H1 (cell line): ENCODE measurements around the gene PPP2R2C. TPM values are rescaled to one million over a fixed set of nuclear protein-coding genes. Genes with fewer than 3 reads are reported as not detected.

Source experiments
- CREB1 ChIP-seq: IDR thresholded peaks from 2 replicates; pipeline ENCODE4 v1.6.1; 2012; ENCODE audit warnings: inconsistent platforms
- EP300 ChIP-seq, 2 experiments: IDR thresholded peaks; 1 replicate in 1 of 2; 2 replicates in 1 of 2; pipeline ENCODE4 v1.6.1; 2011 to 2012; ENCODE audit warnings: low read depth in 2 of 2, low read length in 2 of 2, mild to moderate bottlenecking in 2 of 2, borderline replicate concordance in 1 of 2, inconsistent platforms in 1 of 2, moderate library complexity in 1 of 2
- PHF8 ChIP-seq: fragments of 200-600 bp; sonication (generic); conservative IDR thresholded peaks from 2 replicates; pipeline ENCODE4 v1.7.1; 2012; ENCODE audit warnings: low read depth, mild to moderate bottlenecking, inconsistent platforms, low read length, moderate library complexity
- polyA plus RNA-seq, 7 experiments: library from polyadenylated mRNA; depleted of rRNA in 3 of 7; stranded (reverse) in 5 of 7; unstranded in 2 of 7; fragments of >200 nt in 5 of 7; fragments of 200-250 nt in 2 of 7; gene quantifications; 1 replicate in 5 of 7; 2 replicates in 1 of 7; 4 replicates in 1 of 7; pipeline versions ENCODE4 v1.2.1 to v1.2.3, GENCODE V29; 2011 to 2013; ENCODE audit warnings: missing spikeins in 2 of 7, mixed read lengths in 2 of 7
- total RNA-seq: library from RNA; stranded (reverse); fragmentation: NEBNext Ultra II Directional; extraction: Animal tissue kit (Norgen Biotek cat#: 25700); gene quantifications from 2 replicates; pipeline ENCODE4 v1.2.1, GENCODE V29; 2021

Gene PPP2R2C
- total and polyA plus RNA-seq, 2 of the 8 experiments (the other 6 are each of a cell fraction or from before 2014, with no cell fraction given), result 6.4 TPM

DNA sequence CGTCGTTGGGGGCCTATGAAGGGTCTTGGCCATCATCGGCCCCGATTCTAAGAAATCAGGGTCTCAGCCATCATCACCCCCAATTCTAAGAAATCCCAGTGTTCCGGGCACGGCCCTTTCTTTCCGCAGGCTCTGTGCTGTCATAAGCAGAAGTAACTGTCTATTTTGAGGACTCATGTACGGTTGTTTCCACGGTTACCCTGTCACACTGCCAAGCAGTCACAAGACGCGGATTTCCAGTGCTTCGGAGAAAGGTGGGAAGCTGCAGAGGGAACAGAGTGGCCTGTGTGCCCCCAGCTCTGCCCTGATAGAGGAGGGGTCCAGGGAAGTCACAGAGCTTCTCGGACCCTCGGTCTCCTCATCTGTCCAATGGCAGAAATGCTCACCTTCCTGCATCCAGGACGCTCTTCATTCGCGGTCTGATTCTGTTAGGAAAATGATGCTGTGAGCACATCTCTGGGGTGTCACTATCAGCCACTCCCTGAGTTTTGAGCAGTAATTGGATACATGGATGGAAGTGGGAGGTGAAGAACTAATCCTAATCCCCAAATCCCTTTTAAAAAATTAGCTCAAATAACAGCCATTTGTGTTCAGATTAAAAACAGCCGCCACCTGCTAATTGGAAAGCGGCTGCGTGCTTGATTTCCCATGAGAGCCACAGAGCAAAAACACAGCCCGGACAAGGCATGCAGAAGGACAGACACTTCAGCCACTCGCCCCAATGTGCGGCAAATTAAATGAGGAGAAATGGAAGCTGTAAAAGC, 129.7 kb downstream of the PPP2R2C start (continued):
- TF ChIP-seq PHF8 (no peak), EP300 (IDR thresholded peaks at IDR 0.05; ENCODE audit: borderline replicate concordance in 1 of 2, low read depth in 2 of 2, low read length in 2 of 2) (no peak), CREB1 (no peak)
